ENCODE results near the gene ANO6.

- TF ChIP-seq CTCF (conservative IDR thresholded peaks at IDR 0.05; ENCODE audit: low read depth, low read length): no peak
- no peak for TF ChIP-seq EZH2phosphoT487 (IDR thresholded peaks at IDR 0.05; ENCODE audit: borderline replicate concordance, low read length)
- TF ChIP-seq EZH2 (IDR thresholded peaks at IDR 0.05; ENCODE audit: low read length, unreplicated experiment): no peak
These were observed 148.0 kb downstream of the ANO6 start for GRCh38 chr12:45363903-45364302.

Data from PC-3 (cell line).